ENCODE results near the gene SZT2. TPM values are rescaled to one million over a fixed set of nuclear protein-coding genes. Genes with fewer than 3 reads are reported as not detected.

Gene SZT2
- total RNA-seq, 1 experiment from 2014 or later = 28.4 TPM

DNA sequence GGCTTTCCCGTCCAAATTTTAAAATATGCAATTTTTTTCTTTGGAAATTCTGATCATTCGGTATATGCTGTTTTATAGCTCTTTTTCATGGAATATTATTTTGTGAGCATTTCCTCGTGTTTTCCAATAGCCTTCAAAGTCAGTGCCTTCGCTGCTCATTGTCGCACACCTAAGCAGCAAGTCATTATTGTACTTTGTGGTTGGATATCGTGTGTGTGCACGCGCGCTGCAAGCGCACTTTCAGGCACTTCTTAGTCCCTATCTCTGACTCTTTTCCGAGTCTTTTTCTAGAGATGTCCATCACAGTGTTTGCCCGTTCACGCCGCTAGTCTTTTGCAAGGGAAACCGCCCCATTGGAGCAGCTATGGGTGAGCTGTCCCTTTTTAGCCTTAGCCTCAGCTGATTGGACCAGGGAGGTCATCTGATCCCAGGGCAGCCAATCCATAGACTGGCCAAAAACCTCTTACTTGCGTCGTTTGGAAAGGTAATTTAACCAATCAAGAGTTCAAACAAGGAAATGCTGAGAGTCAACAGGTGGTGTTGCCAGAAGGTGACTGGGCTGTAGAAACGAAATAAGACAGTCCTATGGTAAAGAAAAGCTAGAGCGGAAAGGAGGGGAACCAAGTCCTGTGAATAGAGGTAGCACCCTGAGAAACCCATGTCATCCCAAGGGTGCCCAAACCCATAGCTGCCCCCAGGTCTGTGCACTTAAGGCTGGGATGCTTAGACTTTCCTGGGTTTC, 64.7 kb downstream of the SZT2 start (continued):
- TF ChIP-seq, protein P1, sequence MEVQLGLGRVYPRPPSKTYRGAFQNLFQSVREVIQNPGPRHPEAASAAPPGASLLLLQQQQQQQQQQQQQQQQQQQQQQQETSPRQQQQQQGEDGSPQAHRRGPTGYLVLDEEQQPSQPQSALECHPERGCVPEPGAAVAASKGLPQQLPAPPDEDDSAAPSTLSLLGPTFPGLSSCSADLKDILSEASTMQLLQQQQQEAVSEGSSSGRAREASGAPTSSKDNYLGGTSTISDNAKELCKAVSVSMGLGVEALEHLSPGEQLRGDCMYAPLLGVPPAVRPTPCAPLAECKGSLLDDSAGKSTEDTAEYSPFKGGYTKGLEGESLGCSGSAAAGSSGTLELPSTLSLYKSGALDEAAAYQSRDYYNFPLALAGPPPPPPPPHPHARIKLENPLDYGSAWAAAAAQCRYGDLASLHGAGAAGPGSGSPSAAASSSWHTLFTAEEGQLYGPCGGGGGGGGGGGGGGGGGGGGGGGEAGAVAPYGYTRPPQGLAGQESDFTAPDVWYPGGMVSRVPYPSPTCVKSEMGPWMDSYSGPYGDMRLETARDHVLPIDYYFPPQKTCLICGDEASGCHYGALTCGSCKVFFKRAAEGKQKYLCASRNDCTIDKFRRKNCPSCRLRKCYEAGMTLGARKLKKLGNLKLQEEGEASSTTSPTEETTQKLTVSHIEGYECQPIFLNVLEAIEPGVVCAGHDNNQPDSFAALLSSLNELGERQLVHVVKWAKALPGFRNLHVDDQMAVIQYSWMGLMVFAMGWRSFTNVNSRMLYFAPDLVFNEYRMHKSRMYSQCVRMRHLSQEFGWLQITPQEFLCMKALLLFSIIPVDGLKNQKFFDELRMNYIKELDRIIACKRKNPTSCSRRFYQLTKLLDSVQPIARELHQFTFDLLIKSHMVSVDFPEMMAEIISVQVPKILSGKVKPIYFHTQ (CRISPR knock-in tag; IDR thresholded peaks at IDR 0.05) = no peak
- TF ChIP-seq ELF4 (CRISPR knock-in tag; IDR thresholded peaks at IDR 0.05; ENCODE audit: low read depth) (no peak), PRRX2 (CRISPR knock-in tag; IDR thresholded peaks at IDR 0.05) (no peak), GRHL2 (CRISPR knock-in tag; IDR thresholded peaks at IDR 0.05; ENCODE audit: insufficient replicate concordance, severe bottlenecking) (no peak), JUN (CRISPR knock-in tag; IDR thresholded peaks at IDR 0.05) (no peak), CREM (CRISPR knock-in tag; IDR thresholded peaks at IDR 0.05) (no peak), NR3C1 (CRISPR knock-in tag; conservative IDR thresholded peaks at IDR 0.05; ENCODE audit: low read depth) (no peak), ZBTB21 (CRISPR knock-in tag; IDR thresholded peaks at IDR 0.05; ENCODE audit: borderline replicate concordance) (no peak), ZNF671 (CRISPR knock-in tag; IDR thresholded peaks at IDR 0.05) (no peak), ZNF219 (CRISPR knock-in tag; IDR thresholded peaks at IDR 0.05; ENCODE audit: borderline replicate concordance) (no peak)
- TF ChIP-seq, protein P2, sequence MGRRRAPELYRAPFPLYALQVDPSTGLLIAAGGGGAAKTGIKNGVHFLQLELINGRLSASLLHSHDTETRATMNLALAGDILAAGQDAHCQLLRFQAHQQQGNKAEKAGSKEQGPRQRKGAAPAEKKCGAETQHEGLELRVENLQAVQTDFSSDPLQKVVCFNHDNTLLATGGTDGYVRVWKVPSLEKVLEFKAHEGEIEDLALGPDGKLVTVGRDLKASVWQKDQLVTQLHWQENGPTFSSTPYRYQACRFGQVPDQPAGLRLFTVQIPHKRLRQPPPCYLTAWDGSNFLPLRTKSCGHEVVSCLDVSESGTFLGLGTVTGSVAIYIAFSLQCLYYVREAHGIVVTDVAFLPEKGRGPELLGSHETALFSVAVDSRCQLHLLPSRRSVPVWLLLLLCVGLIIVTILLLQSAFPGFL (CRISPR knock-in tag; IDR thresholded peaks at IDR 0.05; ENCODE audit: borderline replicate concordance) = no peak
- TF ChIP-seq, protein P3, sequence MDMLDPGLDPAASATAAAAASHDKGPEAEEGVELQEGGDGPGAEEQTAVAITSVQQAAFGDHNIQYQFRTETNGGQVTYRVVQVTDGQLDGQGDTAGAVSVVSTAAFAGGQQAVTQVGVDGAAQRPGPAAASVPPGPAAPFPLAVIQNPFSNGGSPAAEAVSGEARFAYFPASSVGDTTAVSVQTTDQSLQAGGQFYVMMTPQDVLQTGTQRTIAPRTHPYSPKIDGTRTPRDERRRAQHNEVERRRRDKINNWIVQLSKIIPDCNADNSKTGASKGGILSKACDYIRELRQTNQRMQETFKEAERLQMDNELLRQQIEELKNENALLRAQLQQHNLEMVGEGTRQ (CRISPR knock-in tag; IDR thresholded peaks at IDR 0.05) = peak; percentile 91
- TF ChIP-seq, protein P4, sequence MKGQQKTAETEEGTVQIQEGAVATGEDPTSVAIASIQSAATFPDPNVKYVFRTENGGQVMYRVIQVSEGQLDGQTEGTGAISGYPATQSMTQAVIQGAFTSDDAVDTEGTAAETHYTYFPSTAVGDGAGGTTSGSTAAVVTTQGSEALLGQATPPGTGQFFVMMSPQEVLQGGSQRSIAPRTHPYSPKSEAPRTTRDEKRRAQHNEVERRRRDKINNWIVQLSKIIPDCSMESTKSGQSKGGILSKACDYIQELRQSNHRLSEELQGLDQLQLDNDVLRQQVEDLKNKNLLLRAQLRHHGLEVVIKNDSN (CRISPR knock-in tag; IDR thresholded peaks at IDR 0.05) = peak; percentile 89
- TF ChIP-seq, protein P5, sequence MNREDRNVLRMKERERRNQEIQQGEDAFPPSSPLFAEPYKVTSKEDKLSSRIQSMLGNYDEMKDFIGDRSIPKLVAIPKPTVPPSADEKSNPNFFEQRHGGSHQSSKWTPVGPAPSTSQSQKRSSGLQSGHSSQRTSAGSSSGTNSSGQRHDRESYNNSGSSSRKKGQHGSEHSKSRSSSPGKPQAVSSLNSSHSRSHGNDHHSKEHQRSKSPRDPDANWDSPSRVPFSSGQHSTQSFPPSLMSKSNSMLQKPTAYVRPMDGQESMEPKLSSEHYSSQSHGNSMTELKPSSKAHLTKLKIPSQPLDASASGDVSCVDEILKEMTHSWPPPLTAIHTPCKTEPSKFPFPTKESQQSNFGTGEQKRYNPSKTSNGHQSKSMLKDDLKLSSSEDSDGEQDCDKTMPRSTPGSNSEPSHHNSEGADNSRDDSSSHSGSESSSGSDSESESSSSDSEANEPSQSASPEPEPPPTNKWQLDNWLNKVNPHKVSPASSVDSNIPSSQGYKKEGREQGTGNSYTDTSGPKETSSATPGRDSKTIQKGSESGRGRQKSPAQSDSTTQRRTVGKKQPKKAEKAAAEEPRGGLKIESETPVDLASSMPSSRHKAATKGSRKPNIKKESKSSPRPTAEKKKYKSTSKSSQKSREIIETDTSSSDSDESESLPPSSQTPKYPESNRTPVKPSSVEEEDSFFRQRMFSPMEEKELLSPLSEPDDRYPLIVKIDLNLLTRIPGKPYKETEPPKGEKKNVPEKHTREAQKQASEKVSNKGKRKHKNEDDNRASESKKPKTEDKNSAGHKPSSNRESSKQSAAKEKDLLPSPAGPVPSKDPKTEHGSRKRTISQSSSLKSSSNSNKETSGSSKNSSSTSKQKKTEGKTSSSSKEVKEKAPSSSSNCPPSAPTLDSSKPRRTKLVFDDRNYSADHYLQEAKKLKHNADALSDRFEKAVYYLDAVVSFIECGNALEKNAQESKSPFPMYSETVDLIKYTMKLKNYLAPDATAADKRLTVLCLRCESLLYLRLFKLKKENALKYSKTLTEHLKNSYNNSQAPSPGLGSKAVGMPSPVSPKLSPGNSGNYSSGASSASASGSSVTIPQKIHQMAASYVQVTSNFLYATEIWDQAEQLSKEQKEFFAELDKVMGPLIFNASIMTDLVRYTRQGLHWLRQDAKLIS (CRISPR knock-in tag; IDR thresholded peaks at IDR 0.05; ENCODE audit: borderline replicate concordance) = no peak

DNA sequence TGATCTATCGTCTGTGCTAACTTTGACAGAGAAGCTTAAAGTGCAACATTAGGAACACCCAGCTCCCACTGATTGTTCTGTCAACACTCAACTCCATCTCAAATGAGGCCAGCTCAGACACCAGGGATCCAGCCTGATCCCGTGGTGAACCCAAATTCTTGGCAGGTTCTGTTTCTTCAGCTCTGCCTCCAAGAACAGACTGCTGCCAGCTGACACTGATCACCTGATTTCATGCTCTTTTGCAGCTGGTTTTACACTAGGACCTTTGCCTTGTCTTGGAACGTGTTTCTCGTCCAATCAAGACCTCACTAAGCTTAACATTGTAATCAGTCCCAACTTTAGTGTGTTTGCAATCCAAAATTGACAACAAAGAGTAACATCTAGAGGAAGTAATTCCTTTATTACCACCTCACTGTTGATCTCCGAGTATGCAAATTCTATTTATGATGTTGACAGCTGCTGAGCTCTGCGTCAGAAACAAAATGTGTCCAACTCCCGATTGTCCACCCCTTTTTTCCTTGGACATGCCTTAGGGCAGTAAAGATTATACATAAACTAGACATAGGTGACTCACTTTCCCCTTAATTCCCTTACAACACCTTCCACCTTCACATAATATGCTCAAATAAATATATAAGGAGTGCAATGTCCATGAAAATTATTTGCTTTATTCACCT, 65.7 kb downstream of the SZT2 start:
- peaks cover 26% of the 10 kb centered on the region for H3K36me3 Mint-ChIP-seq
- DNase-seq (ENCODE audit: low spot score) (no peak), ATAC-seq (no peak)
- H3K27me3 Mint-ChIP-seq (ENCODE audit: low read depth) = peaks cover 35% of the 10 kb centered on the region
- peaks cover 23% of the 10 kb centered on the region for H3K4me1 Mint-ChIP-seq
- H3K9me3 Mint-ChIP-seq = 0 out of 2 replicates have a peak, but pooled peaks cover 3% of the 10 kb centered on the region
- no peak overlapping the region for H3K27ac Mint-ChIP-seq
- CTCF ChIA-PET = interaction anchor here (1.2 to 2.5 kb wide), 4 partner anchors 95 to 308 kb away, joined by 3 to 14 read pairs (median 4); no protein-coding TSS in a partner anchor
- POLR2A ChIA-PET = interaction anchor here (1.2 kb wide), 1 partner anchor 195 kb away, joined by 4 read pairs; the partner anchor contains the start of gene KDM4A
- H3K4me3 Mint-ChIP-seq = peak overlapping the region; percentile 28; the same call in 1 of the 2 replicates
- TF ChIP-seq ZNF121 (CRISPR knock-in tag; IDR thresholded peaks at IDR 0.05) = no peak
- no peak for TF ChIP-seq NR1H2 (CRISPR knock-in tag; IDR thresholded peaks at IDR 0.05)
- TF ChIP-seq RELA (CRISPR knock-in tag; IDR thresholded peaks at IDR 0.05; ENCODE audit: borderline replicate concordance) = no peak
- no peak for TF ChIP-seq TCF7 (CRISPR knock-in tag; IDR thresholded peaks at IDR 0.05; ENCODE audit: low read depth)
- TF ChIP-seq ETV6 (CRISPR knock-in tag; IDR thresholded peaks at IDR 0.05) = no peak
- TF ChIP-seq, protein P6, sequence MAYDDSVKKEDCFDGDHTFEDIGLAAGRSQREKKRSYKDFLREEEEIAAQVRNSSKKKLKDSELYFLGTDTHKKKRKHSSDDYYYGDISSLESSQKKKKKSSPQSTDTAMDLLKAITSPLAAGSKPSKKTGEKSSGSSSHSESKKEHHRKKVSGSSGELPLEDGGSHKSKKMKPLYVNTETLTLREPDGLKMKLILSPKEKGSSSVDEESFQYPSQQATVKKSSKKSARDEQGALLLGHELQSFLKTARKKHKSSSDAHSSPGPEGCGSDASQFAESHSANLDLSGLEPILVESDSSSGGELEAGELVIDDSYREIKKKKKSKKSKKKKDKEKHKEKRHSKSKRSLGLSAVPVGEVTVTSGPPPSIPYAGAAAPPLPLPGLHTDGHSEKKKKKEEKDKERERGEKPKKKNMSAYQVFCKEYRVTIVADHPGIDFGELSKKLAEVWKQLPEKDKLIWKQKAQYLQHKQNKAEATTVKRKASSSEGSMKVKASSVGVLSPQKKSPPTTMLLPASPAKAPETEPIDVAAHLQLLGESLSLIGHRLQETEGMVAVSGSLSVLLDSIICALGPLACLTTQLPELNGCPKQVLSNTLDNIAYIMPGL (CRISPR knock-in tag; IDR thresholded peaks at IDR 0.05) = no peak
- TF ChIP-seq CREB1 (CRISPR knock-in tag; IDR thresholded peaks at IDR 0.05) = no peak
- no peak for TF ChIP-seq JAZF1 (CRISPR knock-in tag; IDR thresholded peaks at IDR 0.05)
- no peak for TF ChIP-seq SP1 (CRISPR knock-in tag; conservative IDR thresholded peaks at IDR 0.05)

Data from WTC11 (cell line).